Measurements from ENCODE around the gene PPIE.

DNA sequence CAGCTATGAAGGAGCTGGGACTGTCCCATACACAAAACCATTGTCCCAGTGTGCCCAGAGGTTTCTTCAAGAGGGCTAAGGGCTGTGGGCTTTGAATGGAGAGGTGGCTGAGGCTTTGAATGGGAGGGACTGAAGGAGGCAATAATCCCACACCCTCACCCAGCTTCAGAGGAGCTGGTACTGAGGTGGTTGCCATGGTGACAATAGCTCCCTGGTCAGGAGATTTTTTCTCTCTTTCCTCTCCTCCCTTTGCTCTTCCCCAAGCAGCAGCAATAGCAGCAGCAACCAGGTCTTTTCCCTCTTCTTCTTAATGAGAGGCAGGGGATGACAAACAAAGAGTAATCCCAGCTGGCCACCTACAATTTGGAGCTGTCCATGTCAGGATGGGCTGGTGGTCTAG, 49.0 kb upstream of the PPIE start:
- TF ChIP-seq, protein P1, sequence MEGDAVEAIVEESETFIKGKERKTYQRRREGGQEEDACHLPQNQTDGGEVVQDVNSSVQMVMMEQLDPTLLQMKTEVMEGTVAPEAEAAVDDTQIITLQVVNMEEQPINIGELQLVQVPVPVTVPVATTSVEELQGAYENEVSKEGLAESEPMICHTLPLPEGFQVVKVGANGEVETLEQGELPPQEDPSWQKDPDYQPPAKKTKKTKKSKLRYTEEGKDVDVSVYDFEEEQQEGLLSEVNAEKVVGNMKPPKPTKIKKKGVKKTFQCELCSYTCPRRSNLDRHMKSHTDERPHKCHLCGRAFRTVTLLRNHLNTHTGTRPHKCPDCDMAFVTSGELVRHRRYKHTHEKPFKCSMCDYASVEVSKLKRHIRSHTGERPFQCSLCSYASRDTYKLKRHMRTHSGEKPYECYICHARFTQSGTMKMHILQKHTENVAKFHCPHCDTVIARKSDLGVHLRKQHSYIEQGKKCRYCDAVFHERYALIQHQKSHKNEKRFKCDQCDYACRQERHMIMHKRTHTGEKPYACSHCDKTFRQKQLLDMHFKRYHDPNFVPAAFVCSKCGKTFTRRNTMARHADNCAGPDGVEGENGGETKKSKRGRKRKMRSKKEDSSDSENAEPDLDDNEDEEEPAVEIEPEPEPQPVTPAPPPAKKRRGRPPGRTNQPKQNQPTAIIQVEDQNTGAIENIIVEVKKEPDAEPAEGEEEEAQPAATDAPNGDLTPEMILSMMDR (optimal IDR thresholded peaks at IDR 0.05 in 1 of 3, IDR thresholded peaks at IDR 0.05 in 1 of 3, conservative IDR thresholded peaks at IDR 0.05 in 1 of 3; ENCODE audit: extremely low read depth in 1 of 3, insufficient read depth in 2 of 3, low read length in 3 of 3): no peak
- TF ChIP-seq EZH2 (IDR thresholded peaks at IDR 0.05; ENCODE audit: low read length): no peak
